ENCODE measurements around the gene GANC. TPM values are rescaled to one million over a fixed set of nuclear protein-coding genes. Genes with fewer than 3 reads are reported as not detected.

Gene GANC
- total and polyA plus RNA-seq, 10 donors, result 7.4 to 65.9 (median 42.3) TPM

- Histone ChIP-seq H3K27ac (no peak overlapping the region), H3K9me3 (no peaks in the 10 kb centered on the region), H3K4me1 (no peaks in the 10 kb centered on the region), H3K36me3 (peaks cover 3 to 88% (median 25%) of the 10 kb centered on the region in 6 donors), H3K4me3 (no peak overlapping the region), H3K27me3 (replicated peaks in 1 of 7) (no peaks in the 10 kb centered on the region)
- intact Hi-C loops (cut with DNase I; ENCODE audit: low total_unique reads), result no loop called here
- 98 to 100% (median 100%) methylated on average over 2 of the region's 2 CpGs for WGBS, 5 donors
- no peak for DNase-seq
- TF ChIP-seq POLR2A (IDR thresholded peaks at IDR 0.05), result no peak
- no peak for TF ChIP-seq CTCF (IDR thresholded peaks at IDR 0.05 in 8 of 11, conservative IDR thresholded peaks at IDR 0.05 in 3 of 11)
- no peak for TF ChIP-seq POLR2AphosphoS5 (IDR thresholded peaks at IDR 0.05)
Observed at GRCh38 chr15:42319206-42319605, 46.2 kb downstream of the GANC start.

GRCh38 chr15:42324308-42324707 is 51.3 kb downstream of the GANC start:
- no peaks in the 10 kb centered on the region for H3K4me1 ChIP-seq
- intact Hi-C loops (cut with DNase I; ENCODE audit: low total_unique reads), result no loop called here
- H3K9me3 ChIP-seq, result no peaks in the 10 kb centered on the region
- H3K27ac ChIP-seq, result no peak overlapping the region
- no peaks in the 10 kb centered on the region for H3K27me3 ChIP-seq (replicated peaks in 1 of 7)
- H3K4me3 ChIP-seq, result no peak overlapping the region
- TF ChIP-seq POLR2A (IDR thresholded peaks at IDR 0.05) (no peak), CTCF (IDR thresholded peaks at IDR 0.05 in 8 of 11, conservative IDR thresholded peaks at IDR 0.05 in 3 of 11) (no peak), POLR2AphosphoS5 (IDR thresholded peaks at IDR 0.05) (no peak)
- WGBS, 5 donors, result 81 to 92% (median 89%) methylated on average over 4 of the region's 4 CpGs
- peaks cover 3 to 97% (median 50%) of the 10 kb centered on the region in 6 donors for H3K36me3 ChIP-seq
- DNase-seq, result no peak

GRCh38 chr15:42329161-42329560 is 56.2 kb downstream of the GANC start:
- Histone ChIP-seq H3K4me1 (no peaks in the 10 kb centered on the region), H3K27me3 (replicated peaks in 1 of 7) (no peaks in the 10 kb centered on the region), H3K27ac (no peak overlapping the region), H3K36me3 (peaks cover 0 to 97% (median 42%) of the 10 kb centered on the region in 6 donors), H3K4me3 (no peak overlapping the region), H3K9me3 (peaks cover 0 to 7% (median 2%) of the 10 kb centered on the region in 8 donors)
- TF ChIP-seq POLR2A (IDR thresholded peaks at IDR 0.05), result no peak
- TF ChIP-seq POLR2AphosphoS5 (IDR thresholded peaks at IDR 0.05), result no peak
- no peak for TF ChIP-seq CTCF (IDR thresholded peaks at IDR 0.05 in 8 of 11, conservative IDR thresholded peaks at IDR 0.05 in 3 of 11)
- intact Hi-C loops (cut with DNase I; ENCODE audit: low total_unique reads), result no loop called here
- DNase-seq, result no peak
- 83 to 95% (median 94%) methylated on average over 2 of the region's 2 CpGs for WGBS, 5 donors

- no peak for DNase-seq
- Histone ChIP-seq H3K4me1 (no peaks in the 10 kb centered on the region), H3K4me3 (no peak overlapping the region), H3K9me3 (peaks cover 0 to 15% (median 10%) of the 10 kb centered on the region in 8 donors), H3K27me3 (replicated peaks in 1 of 7) (no peaks in the 10 kb centered on the region), H3K27ac (no peak overlapping the region), H3K36me3 (peaks cover 0 to 97% (median 40%) of the 10 kb centered on the region in 6 donors)
- intact Hi-C loops (cut with DNase I; ENCODE audit: low total_unique reads), result no loop called here
- WGBS, 5 donors, result 81 to 98% (median 93%) methylated on average over 2 of the region's 2 CpGs
- TF ChIP-seq CTCF (IDR thresholded peaks at IDR 0.05 in 8 of 11, conservative IDR thresholded peaks at IDR 0.05 in 3 of 11) (no peak), POLR2A (IDR thresholded peaks at IDR 0.05) (no peak), POLR2AphosphoS5 (IDR thresholded peaks at IDR 0.05) (no peak)
Observed at GRCh38 chr15:42329992-42330391, 57.0 kb downstream of the GANC start.
